Esophagus squamous epithelium (tissue), 4 donors: ENCODE results near the gene ADGRF3.

Experiments used
- POLR2A ChIP-seq, 4 donors: fragments of 450-650 bp; IDR thresholded peaks; one replicate each; pipeline ENCODE4 v1.6.1; 2017; ENCODE audit warnings: antibody characterized with exemption in 4 of 4, mild to moderate bottlenecking in 4 of 4, moderate library complexity in 3 of 4
- TF ChIP-seq, protein P1 (sequence below), 6 experiments: fragments of 450-650 bp in 4 of 6; fragments of 200-600 bp in 2 of 6; sonication (generic) in 2 of 6; IDR thresholded peaks; one replicate each; pipeline ENCODE4 v1.5.1; 2016 to 2019; ENCODE audit warnings: antibody characterized with exemption in 6 of 6, mild to moderate bottlenecking in 4 of 6, moderate library complexity in 4 of 6

- TF ChIP-seq, protein P1, sequence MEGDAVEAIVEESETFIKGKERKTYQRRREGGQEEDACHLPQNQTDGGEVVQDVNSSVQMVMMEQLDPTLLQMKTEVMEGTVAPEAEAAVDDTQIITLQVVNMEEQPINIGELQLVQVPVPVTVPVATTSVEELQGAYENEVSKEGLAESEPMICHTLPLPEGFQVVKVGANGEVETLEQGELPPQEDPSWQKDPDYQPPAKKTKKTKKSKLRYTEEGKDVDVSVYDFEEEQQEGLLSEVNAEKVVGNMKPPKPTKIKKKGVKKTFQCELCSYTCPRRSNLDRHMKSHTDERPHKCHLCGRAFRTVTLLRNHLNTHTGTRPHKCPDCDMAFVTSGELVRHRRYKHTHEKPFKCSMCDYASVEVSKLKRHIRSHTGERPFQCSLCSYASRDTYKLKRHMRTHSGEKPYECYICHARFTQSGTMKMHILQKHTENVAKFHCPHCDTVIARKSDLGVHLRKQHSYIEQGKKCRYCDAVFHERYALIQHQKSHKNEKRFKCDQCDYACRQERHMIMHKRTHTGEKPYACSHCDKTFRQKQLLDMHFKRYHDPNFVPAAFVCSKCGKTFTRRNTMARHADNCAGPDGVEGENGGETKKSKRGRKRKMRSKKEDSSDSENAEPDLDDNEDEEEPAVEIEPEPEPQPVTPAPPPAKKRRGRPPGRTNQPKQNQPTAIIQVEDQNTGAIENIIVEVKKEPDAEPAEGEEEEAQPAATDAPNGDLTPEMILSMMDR (IDR thresholded peaks at IDR 0.05), result no peak
- TF ChIP-seq POLR2A (IDR thresholded peaks at IDR 0.05), result no peak
These were observed 9.9 kb downstream of the ADGRF3 start for GRCh38 chr2:26336719-26337118.
